GM10248 (cell line): Measurements from ENCODE around the gene GPRIN3.

Experiments
- CTCF ChIA-PET: fragments of 300-600 bp; sonication (Branson Sonifier 250); formaldehyde crosslinking; extraction: SDS; loops from one replicate; lab custom pipeline; 2021; ENCODE audit warnings: antibody characterized with exemption; lab: Yijun Ruan, JAX
- POLR2A ChIA-PET: fragments of 350-650 bp; sonication (Branson Sonifier 250); formaldehyde crosslinking; extraction: SDS; loops from one replicate; lab custom pipeline; 2020; ENCODE audit warnings: antibody characterized with exemption; lab: Yijun Ruan, JAX
- DNase-seq: peaks from one replicate; pipeline ENCODE4 v3.0.0; 2012; ENCODE audit errors: extremely low spot score
- TF ChIP-seq, protein P1 (sequence below): IDR thresholded peaks from 2 replicates; pipeline ENCODE4 v1.5.1; 2012; ENCODE audit warnings: mild to moderate bottlenecking, low read depth; ENCODE audit errors: extremely low read depth, missing control alignments, control extremely low read depth

Gene GPRIN3

DNA sequence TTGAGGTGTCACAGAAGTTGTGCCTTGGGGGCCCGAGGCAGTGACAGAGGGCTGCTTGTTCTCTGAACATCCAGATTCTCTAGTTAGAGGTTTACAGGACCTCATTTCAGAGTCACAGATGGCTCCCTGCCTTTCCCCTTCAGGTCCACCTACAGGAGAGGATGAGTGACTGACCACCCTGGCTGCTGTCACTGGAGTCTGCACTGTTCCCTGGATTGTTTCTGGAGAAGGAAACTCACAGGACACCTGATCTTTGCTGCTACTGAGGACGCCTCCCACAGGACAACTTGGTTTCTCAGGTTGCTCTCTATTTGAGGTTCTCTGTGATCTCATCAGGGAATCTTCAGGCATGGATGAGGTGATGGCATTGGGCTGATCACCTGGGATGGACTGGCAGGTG is 58.3 kb downstream of the GPRIN3 start:
- DNase-seq: no peak
- POLR2A ChIA-PET: no interaction called here
- TF ChIP-seq, protein P1, sequence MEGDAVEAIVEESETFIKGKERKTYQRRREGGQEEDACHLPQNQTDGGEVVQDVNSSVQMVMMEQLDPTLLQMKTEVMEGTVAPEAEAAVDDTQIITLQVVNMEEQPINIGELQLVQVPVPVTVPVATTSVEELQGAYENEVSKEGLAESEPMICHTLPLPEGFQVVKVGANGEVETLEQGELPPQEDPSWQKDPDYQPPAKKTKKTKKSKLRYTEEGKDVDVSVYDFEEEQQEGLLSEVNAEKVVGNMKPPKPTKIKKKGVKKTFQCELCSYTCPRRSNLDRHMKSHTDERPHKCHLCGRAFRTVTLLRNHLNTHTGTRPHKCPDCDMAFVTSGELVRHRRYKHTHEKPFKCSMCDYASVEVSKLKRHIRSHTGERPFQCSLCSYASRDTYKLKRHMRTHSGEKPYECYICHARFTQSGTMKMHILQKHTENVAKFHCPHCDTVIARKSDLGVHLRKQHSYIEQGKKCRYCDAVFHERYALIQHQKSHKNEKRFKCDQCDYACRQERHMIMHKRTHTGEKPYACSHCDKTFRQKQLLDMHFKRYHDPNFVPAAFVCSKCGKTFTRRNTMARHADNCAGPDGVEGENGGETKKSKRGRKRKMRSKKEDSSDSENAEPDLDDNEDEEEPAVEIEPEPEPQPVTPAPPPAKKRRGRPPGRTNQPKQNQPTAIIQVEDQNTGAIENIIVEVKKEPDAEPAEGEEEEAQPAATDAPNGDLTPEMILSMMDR: no peak
- CTCF ChIA-PET: interaction anchor here (0.9 to 1.0 kb wide), 3 partner anchors 9 to 22 kb away, joined by 3 read pairs; no protein-coding TSS in a partner anchor

DNA sequence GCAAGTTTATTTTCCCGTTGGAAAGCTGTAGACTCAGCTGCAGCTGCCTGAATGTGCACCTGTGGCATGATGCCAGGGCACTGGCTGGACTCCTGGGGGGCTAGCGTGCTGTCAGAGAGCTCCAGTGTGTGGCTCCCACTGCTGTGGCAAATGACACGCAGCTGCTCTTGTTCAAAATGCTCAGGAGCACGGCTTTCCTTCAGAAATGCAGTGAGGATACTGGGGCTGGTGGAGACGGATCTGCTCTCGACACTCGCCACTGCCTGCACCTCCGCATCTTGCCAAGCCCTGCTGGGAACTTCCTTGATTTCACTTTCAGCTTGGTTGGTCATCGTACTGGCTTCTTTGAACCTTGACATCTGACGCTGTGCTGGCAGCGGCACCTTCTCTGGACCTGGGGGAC is 58.7 kb downstream of the GPRIN3 start:
- ChIA-PET CTCF (interaction anchor here (0.9 to 2.0 kb wide), 3 partner anchors 8 to 21 kb away, joined by 3 to 6 read pairs (median 3); no protein-coding TSS in a partner anchor), POLR2A (no interaction called here)
- no peak for DNase-seq
- TF ChIP-seq, protein P1: no peak

DNA sequence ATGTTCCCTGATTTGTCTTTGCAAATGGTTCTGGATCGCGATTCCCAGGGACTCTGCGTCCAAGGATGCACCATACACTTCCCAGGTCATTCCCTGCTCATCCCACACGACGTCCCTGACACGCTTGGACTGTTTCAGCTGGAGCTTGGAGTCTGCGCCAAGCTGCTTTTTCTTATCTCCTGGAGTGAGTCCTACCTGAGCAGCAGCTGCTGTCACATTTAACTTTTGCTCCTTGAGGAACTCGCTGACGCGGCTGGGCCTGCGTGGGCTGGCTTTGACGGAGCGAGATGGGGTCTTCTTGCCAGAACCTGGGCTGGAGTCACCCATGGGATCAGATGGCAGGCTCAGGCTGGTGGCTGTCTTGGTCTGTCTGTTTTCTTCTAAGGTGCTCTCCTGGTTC is 59.6 kb downstream of the GPRIN3 start:
- POLR2A ChIA-PET: no interaction called here
- DNase-seq: no peak
- CTCF ChIA-PET: interaction anchor here (0.6 to 2.8 kb wide), 4 partner anchors 9 to 149 kb away, joined by 3 to 9 read pairs (median 6); no protein-coding TSS in a partner anchor
- TF ChIP-seq, protein P1: no peak

DNA sequence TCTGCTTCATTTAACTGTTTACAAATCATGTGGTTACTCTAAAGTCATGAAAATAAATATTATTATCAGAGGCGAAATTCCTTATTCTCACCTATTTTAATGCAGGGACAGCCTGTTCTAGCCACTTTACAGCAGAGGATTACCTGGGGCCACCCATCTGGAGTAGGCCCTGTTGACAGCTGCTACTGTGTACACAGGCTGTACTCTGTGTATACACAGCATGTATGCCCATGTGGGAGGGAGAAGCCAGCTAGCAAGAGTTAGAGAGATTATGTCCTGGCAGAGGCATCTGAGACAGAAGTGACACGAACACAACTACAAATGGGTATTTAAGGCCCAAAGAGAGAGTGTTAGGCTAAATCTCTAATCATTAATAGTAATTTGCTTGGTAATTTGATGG is 62.1 kb downstream of the GPRIN3 start:
- no peak for DNase-seq
- POLR2A ChIA-PET: no interaction called here
- TF ChIP-seq, protein P1: no peak
- CTCF ChIA-PET: interaction anchor here (1.2 to 2.8 kb wide), 3 partner anchors 9 to 19 kb away, joined by 3 to 9 read pairs (median 4); no protein-coding TSS in a partner anchor

GRCh38 chr4:89243733-89244252 is 63.8 kb downstream of the GPRIN3 start:
- CTCF ChIA-PET: no interaction called here
- no peak for DNase-seq

DNA sequence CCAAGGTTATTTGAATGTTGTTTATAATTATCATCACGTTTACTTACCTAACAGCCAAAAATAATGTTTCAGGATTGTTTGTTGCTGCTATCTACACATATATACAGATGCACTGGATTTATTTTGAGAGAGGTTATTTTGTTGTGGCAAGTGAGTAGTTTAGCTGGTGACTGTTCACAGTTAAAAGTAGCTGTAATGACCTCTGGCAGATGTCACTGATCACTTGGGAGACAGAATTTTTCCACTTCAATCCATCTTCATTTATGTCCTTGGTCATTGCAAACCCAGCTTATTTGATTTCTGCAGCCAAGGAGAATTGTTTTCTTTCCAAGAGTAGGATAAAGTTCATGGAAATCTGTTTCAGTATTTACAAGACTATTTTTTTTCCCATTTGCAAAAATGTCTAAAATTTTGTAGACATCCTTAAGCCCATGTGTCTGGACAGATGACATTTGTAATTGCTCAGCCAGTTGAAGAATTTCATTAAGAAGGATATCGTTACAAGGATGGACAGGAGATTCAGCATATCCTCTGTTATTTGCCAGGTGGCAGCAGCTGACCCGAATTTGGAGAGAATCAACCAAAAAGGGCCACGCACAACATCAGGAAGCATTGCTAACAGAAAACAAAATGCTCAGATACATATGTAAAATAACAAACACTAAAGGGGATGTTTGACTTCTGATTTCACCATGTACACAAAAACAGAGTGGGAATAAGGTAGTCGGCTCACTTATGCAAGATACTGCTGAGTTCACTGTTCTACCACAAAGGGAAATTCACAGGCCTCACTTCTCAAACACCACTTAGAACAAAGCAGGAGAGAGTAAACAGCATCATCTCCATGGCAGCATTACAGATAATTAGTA is 64.5 kb downstream of the GPRIN3 start:
- TF ChIP-seq, protein P1: no peak
- ChIA-PET CTCF (interaction anchor here (1.5 to 2.1 kb wide), 3 partner anchors 17 to 30 kb away, joined by 4 to 7 read pairs (median 4); no protein-coding TSS in a partner anchor), POLR2A (no interaction called here)
- no peak for DNase-seq

More at GRCh38 chr4:89243733-89244252, 63.8 kb downstream of the GPRIN3 start:
- POLR2A ChIA-PET: no interaction called here
- TF ChIP-seq, protein P1: no peak
